Measurements from ENCODE around the gene JMJD1C. TPM values are rescaled to one million over a fixed set of nuclear protein-coding genes. Genes with fewer than 3 reads are reported as not detected.

The JMJD1C gene
- total RNA-seq, 2 donors from 2014 or later: 91.8 to 103 TPM

GRCh38 chr10:63430999-63431356 is 34.8 kb downstream of the JMJD1C start:
- Histone ChIP-seq H3K4me3 (no peak overlapping the region), H3K36me3 (replicated peaks in 1 of 2; ENCODE audit: insufficient read depth in 1 of 2, low read depth in 2 of 2) (no peaks in the 10 kb centered on the region), H3K27me3 (no peaks in the 10 kb centered on the region), H3K27ac (no peak overlapping the region), H3K9me3 (no peaks in the 10 kb centered on the region), H3K4me1 (peaks cover 34% of the 10 kb centered on the region)
- DNase-seq: no peak
- ATAC-seq: no peak
- intact Hi-C loops (cut with DNase I): no loop called here
- TF ChIP-seq CTCF (IDR thresholded peaks at IDR 0.05) (no peak), POLR2A (IDR thresholded peaks at IDR 0.05) (no peak)
- WGBS, 2 donors: 82 to 91% methylated on average over 1 of the region's 1 CpG

DNA sequence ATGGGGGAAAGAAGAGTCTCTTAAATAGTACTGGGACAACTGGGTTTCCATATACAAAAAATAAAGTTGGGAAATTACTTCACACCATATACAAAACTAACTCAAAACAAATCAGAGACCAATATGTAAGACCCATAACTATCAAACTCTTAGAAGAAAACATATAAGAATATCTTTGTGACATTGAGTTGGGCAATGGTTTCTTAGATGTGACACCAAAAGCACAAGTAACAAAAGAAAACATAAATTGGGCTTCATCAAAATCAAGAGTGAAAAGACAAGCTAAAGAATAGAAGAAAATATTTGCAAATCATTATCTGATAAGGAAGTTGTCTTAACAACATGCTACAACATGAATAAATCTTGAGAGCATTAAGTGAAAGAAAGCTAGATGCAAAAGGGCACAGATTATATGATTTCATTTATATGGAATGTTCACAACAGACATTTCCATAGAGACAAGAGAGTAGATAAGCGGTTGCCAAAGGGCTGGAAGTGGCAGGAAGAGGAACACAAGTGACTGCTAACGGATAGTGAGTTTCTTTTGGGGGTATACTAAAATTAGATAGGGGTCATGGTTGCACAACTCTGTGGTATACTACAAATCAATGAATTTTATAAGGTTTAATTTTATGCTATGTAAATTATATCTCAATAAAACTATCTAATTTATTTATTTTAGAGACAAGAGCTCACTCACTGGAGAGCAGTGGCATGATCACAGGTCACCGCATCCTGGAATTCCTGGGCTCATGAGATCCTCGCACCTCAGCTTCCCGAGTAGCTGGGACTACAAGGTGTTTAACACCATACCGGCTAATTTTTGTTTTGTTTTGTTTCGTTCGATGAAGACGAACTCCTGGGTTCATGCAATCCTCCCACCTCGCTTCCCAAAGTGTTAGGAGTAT is 35.4 kb downstream of the JMJD1C start:
- H3K27me3 ChIP-seq: no peaks in the 10 kb centered on the region
- no peak overlapping the region for H3K27ac ChIP-seq
- TF ChIP-seq POLR2A (IDR thresholded peaks at IDR 0.05) (no peak), CTCF (IDR thresholded peaks at IDR 0.05) (no peak)
- DNase-seq (no peak), ATAC-seq (peak; percentile 50)
- no peak overlapping the region for H3K4me3 ChIP-seq
- no peaks in the 10 kb centered on the region for H3K9me3 ChIP-seq
- no peaks in the 10 kb centered on the region for H3K36me3 ChIP-seq (replicated peaks in 1 of 2; ENCODE audit: insufficient read depth in 1 of 2, low read depth in 2 of 2)
- WGBS, 2 donors: 83 to 89% methylated on average over 10 of the region's 10 CpGs
- peaks cover 28% of the 10 kb centered on the region for H3K4me1 ChIP-seq
- intact Hi-C loops (cut with DNase I): no loop called here

DNA sequence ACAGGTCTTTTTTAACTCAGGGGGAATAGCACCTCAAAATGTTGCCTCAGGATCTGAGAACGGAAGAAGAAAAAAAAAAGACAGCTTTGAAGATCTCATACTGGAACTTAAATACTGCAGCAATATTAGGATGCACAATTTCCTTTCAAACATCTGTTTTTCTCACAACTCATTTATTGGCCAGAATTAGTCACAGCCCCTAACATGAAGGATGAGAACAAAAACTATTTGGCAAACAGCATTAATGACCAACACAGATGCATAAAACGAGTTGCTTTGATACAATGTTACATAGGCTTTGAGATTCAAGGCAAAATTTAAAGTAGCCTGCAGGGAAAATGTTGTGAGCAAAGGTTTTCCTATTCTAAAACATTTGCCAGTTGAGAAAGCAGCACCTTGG is 36.5 kb downstream of the JMJD1C start:
- no peak overlapping the region for H3K4me3 ChIP-seq
- no peaks in the 10 kb centered on the region for H3K27me3 ChIP-seq
- no peaks in the 10 kb centered on the region for H3K9me3 ChIP-seq
- WGBS, 2 donors: 65 to 66% methylated on average over 2 of the region's 2 CpGs
- H3K27ac ChIP-seq: no peak overlapping the region
- H3K36me3 ChIP-seq (replicated peaks in 1 of 2; ENCODE audit: insufficient read depth in 1 of 2, low read depth in 2 of 2): no peaks in the 10 kb centered on the region
- ATAC-seq: no peak
- TF ChIP-seq CTCF (IDR thresholded peaks at IDR 0.05) (no peak), POLR2A (IDR thresholded peaks at IDR 0.05) (no peak)
- DNase-seq: no peak
- peaks cover 19% of the 10 kb centered on the region for H3K4me1 ChIP-seq
- intact Hi-C loops (cut with DNase I): no loop called here

GRCh38 chr10:63427013-63427412 is 38.8 kb downstream of the JMJD1C start:
- Histone ChIP-seq H3K36me3 (replicated peaks in 1 of 2; ENCODE audit: insufficient read depth in 1 of 2, low read depth in 2 of 2) (no peaks in the 10 kb centered on the region), H3K9me3 (no peaks in the 10 kb centered on the region), H3K27ac (no peak overlapping the region), H3K4me1 (peaks cover 14% of the 10 kb centered on the region), H3K27me3 (no peaks in the 10 kb centered on the region), H3K4me3 (no peak overlapping the region)
- ATAC-seq (no peak), DNase-seq (no peak)
- TF ChIP-seq CTCF (IDR thresholded peaks at IDR 0.05): no peak
- no peak for TF ChIP-seq POLR2A (IDR thresholded peaks at IDR 0.05)
- WGBS, 2 donors: 92 to 96% methylated on average over 17 to 19 of the region's 19 CpGs
- intact Hi-C loops (cut with DNase I): no loop called here

- DNase-seq: peak in 1 of 4 donors; percentile 26
- intact Hi-C loops (cut with DNase I): no loop called here
- TF ChIP-seq CTCF (IDR thresholded peaks at IDR 0.05) (no peak), POLR2A (IDR thresholded peaks at IDR 0.05) (no peak)
Measured at GRCh38 chr10:63425512-63425911, 40.3 kb downstream of the JMJD1C start.

More at GRCh38 chr10:63425512-63425911, 40.3 kb downstream of the JMJD1C start:
- no peaks in the 10 kb centered on the region for H3K27me3 ChIP-seq
- H3K4me1 ChIP-seq: peaks cover 14% of the 10 kb centered on the region
- no peak for ATAC-seq
- H3K36me3 ChIP-seq (replicated peaks in 1 of 2; ENCODE audit: insufficient read depth in 1 of 2, low read depth in 2 of 2): no peaks in the 10 kb centered on the region
- WGBS, 2 donors: 72 to 74% methylated on average over 5 of the region's 5 CpGs
- no peak overlapping the region for H3K4me3 ChIP-seq
- no peak overlapping the region for H3K27ac ChIP-seq
- H3K9me3 ChIP-seq: no peaks in the 10 kb centered on the region
